Chondrocyte (in vitro differentiated cells): ENCODE data around the gene UVRAG. TPM values are rescaled to one million over a fixed set of nuclear protein-coding genes. Genes with fewer than 3 reads are reported as not detected.
"Not testable (repeated sequence)": the region's sequence is repeated elsewhere in the genome, so short reads cannot be mapped to it uniquely, and the experiment has no call there.

Experiments
- DNase-seq: peaks from one replicate; pipeline ENCODE4 v3.0.0; 2021; ENCODE audit warnings: mixed read lengths, low spot score
- H3K27ac Mint-ChIP-seq: one replicate; pipeline ENCODE4 v1.8.0; 2021; ENCODE audit warnings: mild to moderate bottlenecking, moderate library complexity, mixed read lengths; ENCODE audit not compliant: unreplicated experiment
- H3K27me3 Mint-ChIP-seq: 2 replicates; pipeline ENCODE4 v1.8.0; 2021; ENCODE audit warnings: low read depth, mixed read lengths
- H3K36me3 Mint-ChIP-seq: 2 replicates; pipeline ENCODE4 v1.8.0; 2021; ENCODE audit warnings: low read depth, mixed read lengths
- H3K4me1 Mint-ChIP-seq: 2 replicates; pipeline ENCODE4 v1.8.0; 2021; ENCODE audit warnings: low read depth, mild to moderate bottlenecking, mixed read lengths
- H3K4me3 Mint-ChIP-seq: one replicate; pipeline ENCODE4 v1.8.0; 2021; ENCODE audit warnings: mild to moderate bottlenecking, moderate library complexity, mixed read lengths; ENCODE audit not compliant: unreplicated experiment
- H3K9me3 Mint-ChIP-seq: 2 replicates; pipeline ENCODE4 v1.8.0; 2021; ENCODE audit warnings: low read depth, mixed read lengths
- CTCF ChIP-seq: fragments of 200-600 bp; sonication (generic); IDR thresholded peaks from 2 replicates; pipeline ENCODE4 v1.5.0; 2021; ENCODE audit warnings: antibody characterized with exemption, mild to moderate bottlenecking, moderate library complexity
- total RNA-seq: library from RNA; stranded (reverse); gene quantifications from 3 replicates; pipeline ENCODE4 v1.2.1, GENCODE V29; 2021

The UVRAG gene
- total RNA-seq, 1 donor from 2014 or later = 16.9 TPM

- Mint-ChIP-seq H3K4me3 (no peak overlapping the region), H3K9me3 (no peaks in the 10 kb centered on the region), H3K27me3 (no peaks in the 10 kb centered on the region), H3K36me3 (peaks cover 2% of the 10 kb centered on the region), H3K4me1 (peaks cover 18% of the 10 kb centered on the region), H3K27ac (no peak overlapping the region)
- TF ChIP-seq CTCF = no peak
- no peak for DNase-seq
Observed at GRCh38 chr11:75852406-75853017, 37.5 kb downstream of the UVRAG start.

GRCh38 chr11:75853563-75853962 lies 38.6 kb downstream of the UVRAG start:
- H3K27ac Mint-ChIP-seq, H3K9me3 Mint-ChIP-seq, H3K4me3 Mint-ChIP-seq, DNase-seq, H3K27me3 Mint-ChIP-seq, H3K36me3 Mint-ChIP-seq: not testable (repeated sequence)
- H3K4me1 Mint-ChIP-seq = peaks cover 20% of the 10 kb centered on the region

- no peak overlapping the region for H3K27ac Mint-ChIP-seq
- H3K4me3 Mint-ChIP-seq = no peak overlapping the region
- DNase-seq = no peak
- peaks cover 2% of the 10 kb centered on the region for H3K36me3 Mint-ChIP-seq
- peaks cover 24% of the 10 kb centered on the region for H3K4me1 Mint-ChIP-seq
- no peaks in the 10 kb centered on the region for H3K9me3 Mint-ChIP-seq
- no peaks in the 10 kb centered on the region for H3K27me3 Mint-ChIP-seq
- no peak for TF ChIP-seq CTCF
Observed at GRCh38 chr11:75853971-75854370, 39.0 kb downstream of the UVRAG start.

- H3K4me1 Mint-ChIP-seq = peaks cover 23% of the 10 kb centered on the region
- no peaks in the 10 kb centered on the region for H3K27me3 Mint-ChIP-seq
- H3K4me3 Mint-ChIP-seq = no peak overlapping the region
- no peak overlapping the region for H3K27ac Mint-ChIP-seq
- TF ChIP-seq CTCF = no peak
- no peak for DNase-seq
- peaks cover 2% of the 10 kb centered on the region for H3K36me3 Mint-ChIP-seq
- no peaks in the 10 kb centered on the region for H3K9me3 Mint-ChIP-seq
Observed at GRCh38 chr11:75855206-75855605, 40.2 kb downstream of the UVRAG start.

GRCh38 chr11:75856912-75857311 lies 41.9 kb downstream of the UVRAG start:
- Mint-ChIP-seq H3K36me3 (peaks cover 4% of the 10 kb centered on the region), H3K27ac (no peak overlapping the region), H3K4me1 (peaks cover 11% of the 10 kb centered on the region), H3K9me3 (no peaks in the 10 kb centered on the region), H3K4me3 (no peak overlapping the region), H3K27me3 (no peaks in the 10 kb centered on the region)
- DNase-seq = no peak
- no peak for TF ChIP-seq CTCF

GRCh38 chr11:75858042-75858441 lies 43.0 kb downstream of the UVRAG start:
- DNase-seq = no peak
- Mint-ChIP-seq H3K9me3 (no peaks in the 10 kb centered on the region), H3K4me1 (peaks cover 11% of the 10 kb centered on the region), H3K4me3 (no peak overlapping the region), H3K27me3 (no peaks in the 10 kb centered on the region), H3K36me3 (peaks cover 9% of the 10 kb centered on the region), H3K27ac (no peak overlapping the region)
- TF ChIP-seq CTCF = no peak
